SKM-1 treated with dmso at 0.1 percent for 144 hours (cell line): ENCODE measurements around the gene CRYBA2.
A peak's percentile ranks its signal among the peaks of the same experiment; 100 is the strongest.

Experiments used
- DNase-seq: peaks from one replicate; lab custom pipeline; 2025; ENCODE audit not compliant: unreplicated experiment; lab: John Stamatoyannopoulos, UW

The CRYBA2 gene

GRCh38 chr2:218999881-219000568, 6.8 kb upstream of the CRYBA2 start:
- no peak for DNase-seq

- no peak for DNase-seq
These were observed 6.0 kb upstream of the CRYBA2 start for GRCh38 chr2:218999021-218999880.

- no peak for DNase-seq
These were observed 5.3 kb upstream of the CRYBA2 start for GRCh38 chr2:218998414-218999002.

- no peak for DNase-seq
These were observed 4.5 kb upstream of the CRYBA2 start for GRCh38 chr2:218997731-218998130.

GRCh38 chr2:218996937-218997336, 3.7 kb upstream of the CRYBA2 start:
- DNase-seq: no peak

GRCh38 chr2:218995972-218996711, 2.9 kb upstream of the CRYBA2 start:
- peak; percentile 13 for DNase-seq

GRCh38 chr2:218995561-218995960, 2.3 kb upstream of the CRYBA2 start:
- no peak for DNase-seq

GRCh38 chr2:218992703-218993344, 398 bp downstream of the CRYBA2 start:
- no peak for DNase-seq

GRCh38 chr2:218992196-218992595, 1.0 kb downstream of the CRYBA2 start:
- DNase-seq: no peak

GRCh38 chr2:218991674-218992168, 1.5 kb downstream of the CRYBA2 start:
- DNase-seq: no peak

GRCh38 chr2:218990612-218991011, 2.6 kb downstream of the CRYBA2 start:
- DNase-seq: no peak

GRCh38 chr2:218990052-218990451, 3.2 kb downstream of the CRYBA2 start:
- DNase-seq: no peak

GRCh38 chr2:218988650-218989049, 4.6 kb downstream of the CRYBA2 start:
- DNase-seq: no peak

- DNase-seq: no peak
These were observed 5.1 kb downstream of the CRYBA2 start for GRCh38 chr2:218988164-218988563.

GRCh38 chr2:218986148-218986761, 7.0 kb downstream of the CRYBA2 start:
- no peak for DNase-seq

GRCh38 chr2:218985325-218986091, 7.7 kb downstream of the CRYBA2 start:
- DNase-seq: no peak

GRCh38 chr2:218985021-218985324, 8.2 kb downstream of the CRYBA2 start, which contains the start of gene FEV:
Gene FEV (minus strand): TSS chr2:218985184. CDS start chr2:218985075, 109 bp downstream.
- DNase-seq: no peak

GRCh38 chr2:218984239-218985020, 8.8 kb downstream of the CRYBA2 start:
- DNase-seq: no peak

GRCh38 chr2:218983934-218984238, 9.3 kb downstream of the CRYBA2 start:
- no peak for DNase-seq
